ENCODE data around the gene CAPN5. TPM values are rescaled to one million over a fixed set of nuclear protein-coding genes. Genes with fewer than 3 reads are reported as not detected.

The CAPN5 gene
- polyA plus RNA-seq, 3 donors: 0.28 to 0.83 (median 0.62) TPM

GRCh38 chr11:77055913-77056312, 10.9 kb upstream of the CAPN5 start:
- Mint-ChIP-seq H3K9me3 (peaks cover 16 to 32% (median 26%) of the 10 kb centered on the region in 7 donors), H3K27ac (no peak overlapping the region)
- intact Hi-C loops (cut with micrococcal nuclease): no loop called here

GRCh38 chr11:77056814-77057402, 9.9 kb upstream of the CAPN5 start:
- H3K79me2 ChIP-seq (ENCODE audit: insufficient read depth, low read length): no peaks in the 10 kb centered on the region
- H4K20me1 ChIP-seq (ENCODE audit: insufficient read depth, low read length): no peaks in the 10 kb centered on the region
- H3K9ac ChIP-seq (ENCODE audit: insufficient read depth, low read length, poor library complexity, severe bottlenecking): no peak overlapping the region
- peaks cover 23 to 30% of the 10 kb centered on the region in 2 donors for H3K9me3 ChIP-seq (replicated peaks in 1 of 2; ENCODE audit: control insufficient read depth in 1 of 2, insufficient read depth in 1 of 2, low read length in 2 of 2)
- Mint-ChIP-seq H3K36me3 (no peaks in the 10 kb centered on the region), H3K4me1 (no peaks in the 10 kb centered on the region), H3K9me3 (peaks cover 18 to 41% (median 31%) of the 10 kb centered on the region in 7 donors), H3K4me3 (no peak overlapping the region), H3K27ac (no peak overlapping the region), H3K27me3 (ENCODE audit: low read depth in 3 of 3) (peaks cover 7 to 10% (median 10%) of the 10 kb centered on the region in 3 donors)
- H3K4me3 ChIP-seq (replicated peaks in 1 of 3; ENCODE audit: low read depth in 2 of 3, low read length in 3 of 3): no peak overlapping the region
- H3K4me1 ChIP-seq (ENCODE audit: control insufficient read depth in 1 of 2, insufficient read depth in 2 of 2, low read length in 2 of 2): no peaks in the 10 kb centered on the region
- no peaks in the 10 kb centered on the region for H3K27me3 ChIP-seq (ENCODE audit: control insufficient read depth in 2 of 2, insufficient read depth in 2 of 2, low read length in 2 of 2)
- intact Hi-C loops (cut with micrococcal nuclease): no loop called here
- no peak overlapping the region for H3K4me2 ChIP-seq (replicated peaks; ENCODE audit: extremely low read depth, low read length, poor library complexity, severe bottlenecking)
- H3K27ac ChIP-seq (ENCODE audit: low read depth in 1 of 2, low read length in 2 of 2): no peak overlapping the region
- no peak for TF ChIP-seq CTCF (IDR thresholded peaks at IDR 0.05)
- no CpG with 5 or more reads among the region's 3 CpGs for WGBS (ENCODE audit: insufficient coverage)
- no peaks in the 10 kb centered on the region for H3K36me3 ChIP-seq (replicated peaks in 1 of 2; ENCODE audit: control insufficient read depth in 1 of 2, insufficient read depth in 2 of 2, low read length in 2 of 2)
- DNase-seq: no peak
- no peak overlapping the region for H2AFZ ChIP-seq (ENCODE audit: insufficient read depth, low read depth, low read length, poor library complexity, severe bottlenecking)

More at GRCh38 chr11:77055913-77056312, 10.9 kb upstream of the CAPN5 start:
- Mint-ChIP-seq H3K27me3 (ENCODE audit: low read depth in 3 of 3) (peaks cover 6 to 10% (median 10%) of the 10 kb centered on the region in 3 donors), H3K4me3 (no peak overlapping the region), H3K36me3 (no peaks in the 10 kb centered on the region), H3K4me1 (no peaks in the 10 kb centered on the region)
- Histone ChIP-seq H3K27ac (ENCODE audit: low read depth in 1 of 2, low read length in 2 of 2) (no peak overlapping the region), H3K9me3 (replicated peaks in 1 of 2; ENCODE audit: control insufficient read depth in 1 of 2, insufficient read depth in 1 of 2, low read length in 2 of 2) (peaks cover 20 to 29% of the 10 kb centered on the region in 2 donors), H3K4me1 (ENCODE audit: control insufficient read depth in 1 of 2, insufficient read depth in 2 of 2, low read length in 2 of 2) (no peaks in the 10 kb centered on the region), H3K27me3 (ENCODE audit: control insufficient read depth in 2 of 2, insufficient read depth in 2 of 2, low read length in 2 of 2) (no peaks in the 10 kb centered on the region), H3K79me2 (ENCODE audit: insufficient read depth, low read length) (no peaks in the 10 kb centered on the region), H2AFZ (ENCODE audit: insufficient read depth, low read depth, low read length, poor library complexity, severe bottlenecking) (no peak overlapping the region), H3K9ac (ENCODE audit: insufficient read depth, low read length, poor library complexity, severe bottlenecking) (no peak overlapping the region), H3K4me3 (replicated peaks in 1 of 3; ENCODE audit: low read depth in 2 of 3, low read length in 3 of 3) (no peak overlapping the region), H4K20me1 (ENCODE audit: insufficient read depth, low read length) (no peaks in the 10 kb centered on the region), H3K4me2 (replicated peaks; ENCODE audit: extremely low read depth, low read length, poor library complexity, severe bottlenecking) (no peak overlapping the region), H3K36me3 (replicated peaks in 1 of 2; ENCODE audit: control insufficient read depth in 1 of 2, insufficient read depth in 2 of 2, low read length in 2 of 2) (no peaks in the 10 kb centered on the region)
- no peak for TF ChIP-seq CTCF (IDR thresholded peaks at IDR 0.05)
- no peak for DNase-seq
- WGBS (ENCODE audit: insufficient coverage): 96% methylated on average over 5 of the region's 5 CpGs
